K562 treated with DMSO at 1 percent for 12 hours (cell line): ENCODE results near the gene GABARAPL1. TPM values are rescaled to one million over a fixed set of nuclear protein-coding genes. Genes with fewer than 3 reads are reported as not detected.

Experiments used
- total RNA-seq: library from RNA; unstranded; fragments of 300-600 nt; gene quantifications from 2 replicates; pipeline ENCODE4 v1.2.3, GENCODE V29; 2022; ENCODE audit not compliant: insufficient read depth

Gene GABARAPL1
- total RNA-seq = 14.5 and 33.0 TPM in 2 replicates

GRCh38 chr12:10212739-10213131 is at the start of gene GABARAPL1:
Gene GABARAPL1 (plus strand): TSS chr12:10212877. CDS start chr12:10213130, 253 bp downstream.

GRCh38 chr12:10171973-10172728 is 40.5 kb upstream of the GABARAPL1 start, which contains the start of gene OLR1:
Gene OLR1 (minus strand): TSS chr12:10172132. CDS start chr12:10172077, 55 bp downstream.

GRCh38 chr12:10178821-10179220 is 33.9 kb upstream of the GABARAPL1 start, which contains the start of gene TMEM52B:
Gene TMEM52B (plus strand): TSS chr12:10179032. CDS start chr12:10179575, 543 bp downstream.

Other genes with a start within 250 kb of the GABARAPL1 start
- not detected in 2 replicates for gene CLEC12A, start 241.5 kb upstream of the GABARAPL1 start, total RNA-seq
- not detected in 2 replicates for gene CLEC1B, start 213.8 kb upstream of the GABARAPL1 start, total RNA-seq
- gene CLEC12B, start 202.2 kb upstream of the GABARAPL1 start, total RNA-seq = not detected in 2 replicates
- not detected in 2 replicates for gene CLEC9A, start 182.2 kb upstream of the GABARAPL1 start, total RNA-seq
- gene CLEC1A, start 113.9 kb upstream of the GABARAPL1 start, total RNA-seq = not detected in 2 replicates
- not detected in 2 replicates for gene CLEC7A, start 82.7 kb upstream of the GABARAPL1 start, total RNA-seq
- not detected in 2 replicates for gene OLR1, start 40.7 kb upstream of the GABARAPL1 start, total RNA-seq
- gene TMEM52B, start 33.8 kb upstream of the GABARAPL1 start, total RNA-seq = not detected in 2 replicates
- gene KLRD1, start 95.0 kb downstream of the GABARAPL1 start, total RNA-seq = not detected in 2 replicates
- not detected in 2 replicates for gene KLRK1, start 177.2 kb downstream of the GABARAPL1 start, total RNA-seq
- gene KLRC4, start 196.9 kb downstream of the GABARAPL1 start, total RNA-seq = not detected in 2 replicates
- not detected in 2 replicates for gene KLRC3, start 207.7 kb downstream of the GABARAPL1 start, total RNA-seq
- gene KLRC2, start 223.1 kb downstream of the GABARAPL1 start, total RNA-seq = not detected in 2 replicates
- not detected in 2 replicates for gene KLRC1, start 240.5 kb downstream of the GABARAPL1 start, total RNA-seq